Raji (cell line): ENCODE results near the gene ADAM12.

Source experiments
- POLR2A ChIP-seq: IDR thresholded peaks from 2 replicates; pipeline ENCODE4 v1.6.1; 2011; ENCODE audit warnings: low read depth, low read length, control low read depth; ENCODE audit not compliant: insufficient read depth

The ADAM12 gene

DNA sequence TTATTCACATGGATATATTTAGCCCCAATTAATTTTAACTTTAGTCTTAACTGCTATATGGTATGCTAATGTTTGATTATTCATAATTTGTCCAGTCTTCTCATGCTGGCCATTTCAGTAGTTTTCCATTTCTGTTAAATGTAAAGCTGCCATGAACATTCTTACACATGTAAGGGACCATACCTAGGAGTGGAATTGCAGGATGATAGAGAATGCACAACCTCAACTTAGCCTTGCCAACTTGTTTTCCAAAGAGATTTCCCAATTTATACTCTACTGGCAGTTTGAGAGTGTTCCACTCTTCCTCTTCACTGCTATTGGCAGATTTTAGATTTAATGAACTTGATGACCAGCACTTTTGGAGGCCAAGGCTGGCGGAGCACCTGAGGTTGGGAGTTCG, 423.7 kb downstream of the ADAM12 start:
- no peak for TF ChIP-seq POLR2A
